Dermis microvascular lymphatic vessel endothelial cell (primary cell): Measurements from ENCODE around the gene LZIC. TPM values are rescaled to one million over a fixed set of nuclear protein-coding genes. Genes with fewer than 3 reads are reported as not detected.
"Not testable (repeated sequence)": the region's sequence is repeated elsewhere in the genome, so short reads cannot be mapped to it uniquely, and the experiment has no call there.

Experiments
- DNase-seq, 2 donors: peaks; one replicate each; pipeline versions ENCODE4 v3.0.0 to v3.0.0-alpha.2; 2010; ENCODE audit warnings: low read depth in 2 of 2
- total RNA-seq: library from RNA; depleted of rRNA; stranded (reverse); fragments of >200 nt; gene quantifications from 2 replicates; pipeline ENCODE4 v1.2.1, GENCODE V29; 2014

Gene LZIC
- total RNA-seq: 13.9 and 16.6 TPM in 2 replicates

- DNase-seq: peak; percentile 86 to 96
Measured at GRCh38 chr1:9942939-9943788, at the start of gene LZIC, which contains the start of gene NMNAT1. TSS of gene LZIC (minus strand) at chr1:9943391. CDS start at chr1:9936619, 6,772 bp downstream. TSS of gene NMNAT1 (plus strand) at chr1:9943475. CDS start at chr1:9972074, 28,599 bp downstream.

- DNase-seq: no peak
Measured at GRCh38 chr1:9992910-9993309, 49.7 kb upstream of the LZIC start.

GRCh38 chr1:9990944-9991343 lies 47.8 kb upstream of the LZIC start:
- peak; percentile 60 to 83 for DNase-seq

- no peak for DNase-seq
Measured at GRCh38 chr1:9989773-9990172, 46.6 kb upstream of the LZIC start.

GRCh38 chr1:9985001-9985400 lies 41.8 kb upstream of the LZIC start:
- DNase-seq: no peak

- DNase-seq: no peak
Measured at GRCh38 chr1:9984253-9984652, 41.1 kb upstream of the LZIC start.

GRCh38 chr1:9960706-9961562 lies 17.7 kb upstream of the LZIC start:
- DNase-seq: no peak

- DNase-seq: no peak
Measured at GRCh38 chr1:9960011-9960410, 16.8 kb upstream of the LZIC start.

- DNase-seq: no peak
Measured at GRCh38 chr1:9957726-9958125, 14.5 kb upstream of the LZIC start.

- DNase-seq: no peak
Measured at GRCh38 chr1:9946315-9946714, 3.1 kb upstream of the LZIC start.

- peak; percentile 67 to 75 for DNase-seq
Measured at GRCh38 chr1:9942399-9942938, 722 bp downstream of the LZIC start.

- DNase-seq: peak in 1 of 2 donors; percentile 44
Measured at GRCh38 chr1:9929431-9930385, 13.5 kb downstream of the LZIC start.

- DNase-seq: no peak
Measured at GRCh38 chr1:9927259-9927658, 15.9 kb downstream of the LZIC start.

- no peak for DNase-seq
Measured at GRCh38 chr1:9922342-9922741, 20.8 kb downstream of the LZIC start.

- DNase-seq: no peak
Measured at GRCh38 chr1:9920606-9921005, 22.6 kb downstream of the LZIC start.

- DNase-seq: no peak
Measured at GRCh38 chr1:9917901-9918300, 25.3 kb downstream of the LZIC start.

- DNase-seq: not testable (repeated sequence)
Measured at GRCh38 chr1:9917495-9917894, 25.7 kb downstream of the LZIC start.

- no peak for DNase-seq
Measured at GRCh38 chr1:9916452-9916851, 26.7 kb downstream of the LZIC start.

GRCh38 chr1:9914610-9914937 lies 28.6 kb downstream of the LZIC start:
- DNase-seq: no peak

GRCh38 chr1:9912264-9912936 lies 30.8 kb downstream of the LZIC start:
- DNase-seq: no peak
